Measurements from ENCODE around the gene INSYN1.

GRCh38 chr15:73714695-73715301, 38.4 kb downstream of the INSYN1 start:
- TF ChIP-seq POLR2A (IDR thresholded peaks at IDR 0.05; ENCODE audit: low read length) (no peak), GATA1 (IDR thresholded peaks at IDR 0.05; ENCODE audit: low read depth, low read length) (no peak)
